Panc1 (cell line): ENCODE measurements around the gene TMEM266. TPM values are rescaled to one million over a fixed set of nuclear protein-coding genes. Genes with fewer than 3 reads are reported as not detected.

Experiments used
- ATAC-seq: fragments of 200-7000 bp; cut with Tn5 transposase; 2 replicates; pipeline ENCODE4 v1.9.1; 2020; ENCODE audit warnings: mild to moderate bottlenecking, moderate library complexity
- BruUV-seq: library from RNA; stranded (reverse); fragments of 400-500 nt; replicated peaks from 2 replicates; lab custom pipeline; 2021; lab: Mats Ljungman, UMichigan
- CTCF ChIA-PET: fragments of 300-600 bp; sonication (Branson Sonifier 250); formaldehyde crosslinking; loops from one replicate; lab custom pipeline; 2022; ENCODE audit warnings: antibody characterized with exemption; lab: Charles Lee
- POLR2A ChIA-PET: fragments of 300-600 bp; sonication (Branson Sonifier 250); formaldehyde crosslinking; loops from one replicate; lab custom pipeline; 2022; ENCODE audit warnings: antibody characterized with exemption; lab: Charles Lee
- DNase-seq: peaks from one replicate; pipeline ENCODE4 v3.0.0-alpha.2; 2010; ENCODE audit warnings: low read depth, low spot score
- H3K27ac ChIP-seq: 2 replicates; pipeline ENCODE4 v1.5.1; 2011; ENCODE audit warnings: mild to moderate bottlenecking, low read length, inconsistent platforms
- H3K27me3 ChIP-seq: fragments of 200-500 bp; sonication (Bioruptor generic); 2 replicates; pipeline ENCODE4 v1.6.0; 2014; ENCODE audit warnings: low read length, inconsistent platforms; ENCODE audit not compliant: control insufficient read depth, insufficient read depth
- H3K36me3 ChIP-seq: fragments of 200-500 bp; sonication (Bioruptor generic); 2 replicates; pipeline ENCODE4 v1.5.1; 2014; ENCODE audit warnings: inconsistent platforms, mild to moderate bottlenecking, low read length, moderate library complexity; ENCODE audit not compliant: control insufficient read depth, insufficient read depth
- H3K4me1 ChIP-seq: 2 replicates; pipeline ENCODE4 v1.5.1; 2011; ENCODE audit warnings: inconsistent platforms, mild to moderate bottlenecking, low read length, moderate library complexity; ENCODE audit not compliant: control insufficient read depth, insufficient read depth
- H3K4me3 ChIP-seq, 2 experiments: 2 replicates each; pipeline ENCODE4 v1.5.1; 2011 to 2012; ENCODE audit warnings: low read depth in 2 of 2, low read length in 2 of 2, mild to moderate bottlenecking in 2 of 2, inconsistent platforms in 1 of 2, moderate library complexity in 1 of 2
- H3K9me3 ChIP-seq: fragments of 200-500 bp; sonication (Bioruptor generic); 2 replicates; pipeline ENCODE4 v1.5.1; 2014; ENCODE audit warnings: low read depth, mild to moderate bottlenecking, inconsistent platforms, low read length, moderate library complexity; ENCODE audit not compliant: control insufficient read depth, insufficient read depth
- POLR2AphosphoS5 ChIP-seq: IDR thresholded peaks from 2 replicates; pipeline ENCODE4 v1.6.1; 2012; ENCODE audit warnings: mild to moderate bottlenecking, low read depth, low read length, moderate library complexity
- SIN3A ChIP-seq: IDR thresholded peaks from 2 replicates; pipeline ENCODE4 v1.6.1; 2012; ENCODE audit warnings: low read depth, mild to moderate bottlenecking, low read length, moderate library complexity, borderline replicate concordance; ENCODE audit not compliant: insufficient read depth
- TCF7L2 ChIP-seq: IDR thresholded peaks from 2 replicates; pipeline ENCODE4 v1.6.1; 2011; ENCODE audit warnings: mild to moderate bottlenecking, low read depth, low read length, inconsistent platforms
- in situ Hi-C: cut with HindIII; loops from 2 replicates; pipeline ENCODE4 v1.10.0; 2016; ENCODE audit warnings: low sequenced_read_pairs, low pct_unique_long_range_greater_than_20kb
- intact Hi-C: fragments of 100-400 bp; cut with micrococcal nuclease; formaldehyde crosslinking; loops from one replicate; pipeline ENCODE4 v1.10.0; 2022; ENCODE audit not compliant: unreplicated experiment
- total RNA-seq: library from RNA; stranded (reverse); gene quantifications from one replicate; pipeline ENCODE4 v1.2.1, GENCODE V29; 2021; ENCODE audit not compliant: unreplicated experiment
- TF ChIP-seq, protein P1 (sequence below): fragments of 450-650 bp; IDR thresholded peaks from 2 replicates; pipeline ENCODE4 v1.5.1; 2017; ENCODE audit warnings: mild to moderate bottlenecking
- TF ChIP-seq, protein P2 (sequence below), 2 experiments: IDR thresholded peaks; 2 replicates each; pipeline ENCODE4 v1.6.1; 2011 to 2012; ENCODE audit warnings: low read depth in 2 of 2, control low read depth in 1 of 2, low read length in 1 of 2, mild to moderate bottlenecking in 1 of 2, moderate library complexity in 1 of 2; ENCODE audit not compliant: insufficient read depth in 1 of 2

TMEM266 gene
- total RNA-seq, 1 experiment from 2014 or later, result 0.21 TPM

DNA sequence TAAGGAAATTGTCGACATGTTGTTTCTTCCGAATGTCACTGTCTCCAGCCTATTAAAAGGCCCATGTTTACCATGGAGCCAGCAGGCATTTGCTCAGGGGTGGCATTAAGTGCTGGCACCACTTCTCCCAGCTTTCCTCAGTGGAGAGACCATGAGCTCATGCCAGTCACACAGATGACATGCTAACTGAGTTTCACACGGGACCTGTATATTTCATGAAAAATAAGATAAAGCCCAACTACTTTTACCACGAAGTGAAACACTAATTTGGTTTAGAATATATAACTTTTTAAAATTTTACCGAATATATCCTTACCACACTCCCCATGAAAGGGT lies 158.1 kb downstream of the TMEM266 start:
- Histone ChIP-seq H3K4me3 (no peak overlapping the region), H3K27ac (no peak overlapping the region), H3K9me3 (peaks cover 6% of the 10 kb centered on the region; the same call in 1 of the 2 replicates), H3K27me3 (no peaks in the 10 kb centered on the region), H3K4me1 (peaks cover 11% of the 10 kb centered on the region), H3K36me3 (no peaks in the 10 kb centered on the region; the same call in 1 of the 2 replicates)
- ATAC-seq (no peak), DNase-seq (no peak)
- BruUV-seq, result no TSS peak
- intact Hi-C loops, result no loop called here
- ChIA-PET POLR2A (interaction anchor here (0.7 kb wide), 1 partner anchor 766 kb away, joined by 3 read pairs; the partner anchor contains the start of gene SIN3A), CTCF (interaction anchor here (0.6 kb wide), 1 partner anchor 45 kb away, joined by 3 read pairs; no protein-coding TSS in a partner anchor)
- TF ChIP-seq SIN3A, result no peak
- TF ChIP-seq, protein P1, sequence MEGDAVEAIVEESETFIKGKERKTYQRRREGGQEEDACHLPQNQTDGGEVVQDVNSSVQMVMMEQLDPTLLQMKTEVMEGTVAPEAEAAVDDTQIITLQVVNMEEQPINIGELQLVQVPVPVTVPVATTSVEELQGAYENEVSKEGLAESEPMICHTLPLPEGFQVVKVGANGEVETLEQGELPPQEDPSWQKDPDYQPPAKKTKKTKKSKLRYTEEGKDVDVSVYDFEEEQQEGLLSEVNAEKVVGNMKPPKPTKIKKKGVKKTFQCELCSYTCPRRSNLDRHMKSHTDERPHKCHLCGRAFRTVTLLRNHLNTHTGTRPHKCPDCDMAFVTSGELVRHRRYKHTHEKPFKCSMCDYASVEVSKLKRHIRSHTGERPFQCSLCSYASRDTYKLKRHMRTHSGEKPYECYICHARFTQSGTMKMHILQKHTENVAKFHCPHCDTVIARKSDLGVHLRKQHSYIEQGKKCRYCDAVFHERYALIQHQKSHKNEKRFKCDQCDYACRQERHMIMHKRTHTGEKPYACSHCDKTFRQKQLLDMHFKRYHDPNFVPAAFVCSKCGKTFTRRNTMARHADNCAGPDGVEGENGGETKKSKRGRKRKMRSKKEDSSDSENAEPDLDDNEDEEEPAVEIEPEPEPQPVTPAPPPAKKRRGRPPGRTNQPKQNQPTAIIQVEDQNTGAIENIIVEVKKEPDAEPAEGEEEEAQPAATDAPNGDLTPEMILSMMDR, result no peak
- no peak for TF ChIP-seq TCF7L2
- no peak for TF ChIP-seq POLR2AphosphoS5
- TF ChIP-seq, protein P2, sequence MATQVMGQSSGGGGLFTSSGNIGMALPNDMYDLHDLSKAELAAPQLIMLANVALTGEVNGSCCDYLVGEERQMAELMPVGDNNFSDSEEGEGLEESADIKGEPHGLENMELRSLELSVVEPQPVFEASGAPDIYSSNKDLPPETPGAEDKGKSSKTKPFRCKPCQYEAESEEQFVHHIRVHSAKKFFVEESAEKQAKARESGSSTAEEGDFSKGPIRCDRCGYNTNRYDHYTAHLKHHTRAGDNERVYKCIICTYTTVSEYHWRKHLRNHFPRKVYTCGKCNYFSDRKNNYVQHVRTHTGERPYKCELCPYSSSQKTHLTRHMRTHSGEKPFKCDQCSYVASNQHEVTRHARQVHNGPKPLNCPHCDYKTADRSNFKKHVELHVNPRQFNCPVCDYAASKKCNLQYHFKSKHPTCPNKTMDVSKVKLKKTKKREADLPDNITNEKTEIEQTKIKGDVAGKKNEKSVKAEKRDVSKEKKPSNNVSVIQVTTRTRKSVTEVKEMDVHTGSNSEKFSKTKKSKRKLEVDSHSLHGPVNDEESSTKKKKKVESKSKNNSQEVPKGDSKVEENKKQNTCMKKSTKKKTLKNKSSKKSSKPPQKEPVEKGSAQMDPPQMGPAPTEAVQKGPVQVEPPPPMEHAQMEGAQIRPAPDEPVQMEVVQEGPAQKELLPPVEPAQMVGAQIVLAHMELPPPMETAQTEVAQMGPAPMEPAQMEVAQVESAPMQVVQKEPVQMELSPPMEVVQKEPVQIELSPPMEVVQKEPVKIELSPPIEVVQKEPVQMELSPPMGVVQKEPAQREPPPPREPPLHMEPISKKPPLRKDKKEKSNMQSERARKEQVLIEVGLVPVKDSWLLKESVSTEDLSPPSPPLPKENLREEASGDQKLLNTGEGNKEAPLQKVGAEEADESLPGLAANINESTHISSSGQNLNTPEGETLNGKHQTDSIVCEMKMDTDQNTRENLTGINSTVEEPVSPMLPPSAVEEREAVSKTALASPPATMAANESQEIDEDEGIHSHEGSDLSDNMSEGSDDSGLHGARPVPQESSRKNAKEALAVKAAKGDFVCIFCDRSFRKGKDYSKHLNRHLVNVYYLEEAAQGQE (IDR thresholded peaks at IDR 0.05; ENCODE audit: insufficient read depth in 1 of 2, low read depth in 2 of 2, low read length in 1 of 2), result no peak
- in situ Hi-C loops, result no loop called here

DNA sequence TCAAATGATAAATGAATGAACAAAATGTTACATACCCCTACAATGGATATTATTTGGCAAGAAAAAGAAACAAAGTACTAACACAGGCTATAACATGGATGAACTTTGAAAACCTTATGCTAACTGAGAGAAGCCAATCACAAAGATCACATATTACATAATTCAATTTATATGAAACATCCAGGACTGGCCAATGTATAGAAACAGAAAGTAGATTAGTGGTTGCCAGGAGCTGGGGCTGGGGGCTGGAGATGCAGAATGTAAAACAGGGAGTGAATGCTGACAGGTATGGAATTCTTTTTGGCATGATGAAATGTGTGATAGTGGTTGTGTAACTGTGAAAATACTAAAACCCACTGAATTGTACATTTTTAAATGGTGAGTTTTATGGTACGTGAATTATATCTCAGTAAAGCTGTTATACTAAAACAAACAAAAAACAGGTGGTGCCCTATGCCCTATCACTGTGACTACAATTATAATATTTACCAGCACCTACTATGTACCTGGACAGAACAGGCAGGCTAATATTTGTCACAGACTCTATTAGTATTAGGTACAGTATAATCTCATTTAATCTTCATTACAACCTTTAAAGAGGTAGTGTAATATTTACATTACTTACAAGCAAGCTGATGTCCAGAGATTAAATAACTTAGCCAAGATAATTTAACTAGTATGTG lies 161.4 kb downstream of the TMEM266 start:
- ATAC-seq (no peak), DNase-seq (no peak)
- no peak overlapping the region for H3K4me3 ChIP-seq
- ChIA-PET POLR2A (no interaction called here), CTCF (no interaction called here)
- TF ChIP-seq, protein P2 (IDR thresholded peaks at IDR 0.05; ENCODE audit: insufficient read depth in 1 of 2, low read depth in 2 of 2, low read length in 1 of 2), result no peak
- TF ChIP-seq TCF7L2 (no peak), SIN3A (no peak), POLR2AphosphoS5 (no peak)
- TF ChIP-seq, protein P1, result no peak
- H3K27me3 ChIP-seq, result no peaks in the 10 kb centered on the region
- H3K27ac ChIP-seq, result no peak overlapping the region
- H3K36me3 ChIP-seq, result no peaks in the 10 kb centered on the region; the same call in 1 of the 2 replicates
- BruUV-seq, result no TSS peak
- peaks cover 6% of the 10 kb centered on the region; the same call in 1 of the 2 replicates for H3K9me3 ChIP-seq
- H3K4me1 ChIP-seq, result peaks cover 11% of the 10 kb centered on the region
- in situ Hi-C loops (no loop called here), intact Hi-C loops (no loop called here)
